IMR-90 (cell line): ENCODE data around the gene ATP2B2. TPM values are rescaled to one million over a fixed set of nuclear protein-coding genes. Genes with fewer than 3 reads are reported as not detected.

ENCODE experiments used
- ATAC-seq: fragments of 200-7000 bp; cut with Tn5 transposase; 2 replicates; pipeline ENCODE4 v1.9.1; 2020; ENCODE audit warnings: low read depth, mild to moderate bottlenecking, moderate library complexity
- BruUV-seq: library from RNA; stranded (reverse); fragments of 400-500 nt; replicated peaks from 2 replicates; lab custom pipeline; 2021; lab: Mats Ljungman, UMichigan
- CTCF ChIA-PET: fragments of 300-600 bp; formaldehyde crosslinking; extraction: SDS; loops from one replicate; lab custom pipeline; 2021; ENCODE audit warnings: antibody characterized with exemption; lab: Yijun Ruan, JAX
- POLR2A ChIA-PET: fragments of 300-600 bp; sonication (Branson Sonifier 250); formaldehyde crosslinking; loops from one replicate; lab custom pipeline; 2022; ENCODE audit warnings: antibody characterized with exemption; ENCODE audit not compliant: unreplicated experiment; lab: Charles Lee
- DNase-seq: peaks from one replicate; pipeline ENCODE4 v3.0.0; 2013
- H2AFZ ChIP-seq: replicated peaks from 2 replicates; pipeline ENCODE3; 2013; ENCODE audit warnings: low read length, mild to moderate bottlenecking; ENCODE audit not compliant: poor library complexity
- H2AK5ac ChIP-seq: 2 replicates; pipeline ENCODE4 v1.6.1; 2013; ENCODE audit warnings: low read depth, low read length, inconsistent platforms
- H2AK9ac ChIP-seq: replicated peaks from 2 replicates; pipeline ENCODE3; 2013; ENCODE audit warnings: mild to moderate bottlenecking, low read depth, low read length, moderate library complexity; ENCODE audit not compliant: poor library complexity
- H2BK120ac ChIP-seq: 2 replicates; pipeline ENCODE4 v1.6.1; 2013; ENCODE audit warnings: low read depth, low read length, inconsistent platforms
- H2BK15ac ChIP-seq: 3 replicates; pipeline ENCODE4 v1.6.1; 2013; ENCODE audit warnings: low read depth, low read length, inconsistent platforms
- H2BK20ac ChIP-seq: 2 replicates; pipeline ENCODE4 v1.6.1; 2013; ENCODE audit warnings: low read depth, mild to moderate bottlenecking, inconsistent platforms, low read length, moderate library complexity
- H2BK5ac ChIP-seq: 2 replicates; pipeline ENCODE4 v1.6.1; 2013; ENCODE audit warnings: mild to moderate bottlenecking, low read depth, low read length, inconsistent platforms; ENCODE audit not compliant: poor library complexity, severe bottlenecking
- H3K14ac ChIP-seq: replicated peaks from 2 replicates; pipeline ENCODE4 v1.6.1; 2013; ENCODE audit warnings: low read depth, low read length, inconsistent platforms
- H3K18ac ChIP-seq: 2 replicates; pipeline ENCODE4 v1.6.1; 2013; ENCODE audit warnings: low read depth, low read length, control low read depth
- H3K23ac ChIP-seq: 2 replicates; pipeline ENCODE4 v1.6.1; 2013; ENCODE audit warnings: low read depth, low read length, inconsistent platforms
- H3K27ac ChIP-seq: 2 replicates; pipeline ENCODE4 v1.5.1; 2013; ENCODE audit warnings: mild to moderate bottlenecking, control low read depth, low read length; ENCODE audit not compliant: insufficient read depth
- H3K27me3 ChIP-seq: 2 replicates; pipeline ENCODE4 v1.6.1; 2013; ENCODE audit warnings: low read length; ENCODE audit not compliant: control insufficient read depth, insufficient read depth
- H3K36me3 ChIP-seq: 2 replicates; pipeline ENCODE4 v1.6.1; 2013; ENCODE audit warnings: low read length, mixed read lengths; ENCODE audit not compliant: control insufficient read depth, insufficient read depth
- H3K4ac ChIP-seq: 2 replicates; pipeline ENCODE4 v1.6.1; 2013; ENCODE audit warnings: low read depth, low read length, inconsistent platforms
- H3K4me1 ChIP-seq: 2 replicates; pipeline ENCODE4 v1.6.1; 2013; ENCODE audit warnings: low read length, mixed read lengths; ENCODE audit not compliant: control insufficient read depth, insufficient read depth
- H3K4me2 ChIP-seq: 2 replicates; pipeline ENCODE4 v1.6.1; 2013; ENCODE audit warnings: low read depth, mild to moderate bottlenecking, control low read depth, low read length, moderate library complexity
- H3K4me3 ChIP-seq: 2 replicates; pipeline ENCODE4 v1.5.1; 2013; ENCODE audit warnings: low read depth, mild to moderate bottlenecking, control low read depth, low read length, moderate library complexity; ENCODE audit not compliant: insufficient read depth
- H3K56ac ChIP-seq: 2 replicates; pipeline ENCODE4 v1.6.1; 2013; ENCODE audit warnings: low read length, inconsistent platforms; ENCODE audit not compliant: insufficient read depth; ENCODE audit errors: extremely low read depth
- H3K79me1 ChIP-seq, 2 experiments: 2 replicates each; pipeline ENCODE4 v1.6.1; 2013; ENCODE audit warnings: low read length in 2 of 2, inconsistent platforms in 1 of 2, low read depth in 1 of 2
- H3K9ac ChIP-seq: 2 replicates; pipeline ENCODE4 v1.6.1; 2013; ENCODE audit warnings: low read depth, low read length, control low read depth
- H3K9me1 ChIP-seq: 2 replicates; pipeline ENCODE4 v1.6.1; 2013; ENCODE audit warnings: low read length, inconsistent platforms; ENCODE audit not compliant: insufficient read depth
- H3K9me3 ChIP-seq: 2 replicates; pipeline ENCODE4 v1.6.1; 2013; ENCODE audit warnings: low read length; ENCODE audit not compliant: control insufficient read depth, insufficient read depth
- H4K20me1 ChIP-seq: 2 replicates; pipeline ENCODE4 v1.6.1; 2013; ENCODE audit warnings: low read length, inconsistent platforms; ENCODE audit not compliant: insufficient read depth
- H4K5ac ChIP-seq: 2 replicates; pipeline ENCODE4 v1.6.1; 2013; ENCODE audit warnings: mild to moderate bottlenecking, low read depth, low read length, control low read depth
- H4K8ac ChIP-seq, 2 experiments: 2 replicates each; pipeline ENCODE4 v1.6.1; 2013; ENCODE audit warnings: low read depth in 2 of 2, low read length in 2 of 2, control low read depth in 1 of 2, inconsistent platforms in 1 of 2
- H4K91ac ChIP-seq: 2 replicates; pipeline ENCODE4 v1.6.1; 2013; ENCODE audit warnings: low read depth, low read length, inconsistent platforms; ENCODE audit not compliant: insufficient read depth
- BHLHE40 ChIP-seq: fragments of 150-350 bp; IDR thresholded peaks from 2 replicates; pipeline ENCODE4 v1.6.1; 2016; ENCODE audit warnings: mild to moderate bottlenecking, low read depth, low read length
- CEBPB ChIP-seq: IDR thresholded peaks from 2 replicates; pipeline ENCODE4 v1.6.1; 2012; ENCODE audit warnings: low read depth, low read length, improper control_type of control experiment
- CTCF ChIP-seq: conservative IDR thresholded peaks from 2 replicates; pipeline ENCODE4 v1.5.1; 2012; ENCODE audit warnings: mild to moderate bottlenecking, low read depth, low read length, improper control_type of control experiment
- ELK1 ChIP-seq: fragments of 150-350 bp; IDR thresholded peaks from 2 replicates; pipeline ENCODE4 v1.6.1; 2016; ENCODE audit warnings: low read depth, mild to moderate bottlenecking, low read length, moderate library complexity, borderline replicate concordance
- MAFK ChIP-seq: IDR thresholded peaks from 2 replicates; pipeline ENCODE4 v1.6.1; 2012; ENCODE audit warnings: low read depth, low read length, improper control_type of control experiment
- MAZ ChIP-seq: IDR thresholded peaks from 2 replicates; pipeline ENCODE4 v1.6.1; 2012; ENCODE audit warnings: low read depth, mild to moderate bottlenecking, low read length, improper control_type of control experiment, moderate library complexity, borderline replicate concordance
- MXI1 ChIP-seq: IDR thresholded peaks from 2 replicates; pipeline ENCODE4 v1.6.1; 2012; ENCODE audit warnings: low read depth, mild to moderate bottlenecking, low read length, moderate library complexity, borderline replicate concordance
- POLR2A ChIP-seq: IDR thresholded peaks from 2 replicates; pipeline ENCODE4 v1.6.1; 2012; ENCODE audit warnings: mild to moderate bottlenecking, low read depth, low read length
- RAD21 ChIP-seq: IDR thresholded peaks from 2 replicates; pipeline ENCODE4 v1.6.1; 2012; ENCODE audit warnings: low read length, improper control_type of control experiment
- RCOR1 ChIP-seq: IDR thresholded peaks from 2 replicates; pipeline ENCODE4 v1.6.1; 2012; ENCODE audit warnings: mild to moderate bottlenecking, low read length, improper control_type of control experiment; ENCODE audit not compliant: insufficient replicate concordance
- RFX5 ChIP-seq: IDR thresholded peaks from 2 replicates; pipeline ENCODE4 v1.8.0; 2012; ENCODE audit warnings: low read depth, mild to moderate bottlenecking, low read length, moderate library complexity
- USF2 ChIP-seq: fragments of 150-350 bp; IDR thresholded peaks from 2 replicates; pipeline ENCODE4 v1.6.1; 2017; ENCODE audit warnings: mild to moderate bottlenecking, antibody characterized with exemption, low read length, low read depth
- WGBS, 2 experiments: methylation state at CpG; one replicate each; pipeline versions ENCODE4 v1.1.5 to v1.1.7; 2013; ENCODE audit warnings: missing lambda C conversion rate in 2 of 2; ENCODE audit not compliant: insufficient read length in 1 of 2; ENCODE audit errors: extremely low coverage in 2 of 2; 5-methylcytosine and 5-hydroxymethylcytosine counted together
- dilution Hi-C: fragments of 300-500 bp; cut with HindIII; formaldehyde crosslinking; loops from one replicate; pipeline ENCODE4 v1.14.3; 2018; ENCODE audit warnings: low sequenced_read_pairs; ENCODE audit not compliant: unreplicated experiment
- in situ Hi-C: fragments of 300-500 bp; cut with MboI; formaldehyde crosslinking; loops from 3 replicates; pipeline ENCODE4 v1.14.3; 2019; ENCODE audit warnings: low sequenced_read_pairs, inconsistent platforms, mixed read lengths
- intact Hi-C: fragments of 100-400 bp; cut with micrococcal nuclease; formaldehyde crosslinking; loops from 2 replicates; pipeline ENCODE4 v1.10.0; 2022
- polyA plus RNA-seq, 3 experiments: library from polyadenylated mRNA; depleted of rRNA; stranded (reverse); fragments of >200 nt; gene quantifications; 2 replicates each; pipeline ENCODE4 v1.2.3, GENCODE V29; 2012; ENCODE audit warnings: low replicate concordance in 1 of 3
- total RNA-seq: library from RNA; depleted of rRNA; stranded (reverse); fragments of >200 nt; gene quantifications from 2 replicates; pipeline ENCODE4 v1.2.3, GENCODE V29; 2012

ATP2B2 gene
- total and polyA plus RNA-seq, 2 of the 4 experiments (the other 2 are of a cell fraction), result under 0.01 to 0.02 TPM

- intact Hi-C loops, result no loop called here
- dilution Hi-C loops, result no loop called here
- Histone ChIP-seq H2AK5ac (no peak overlapping the region), H3K27ac (no peak overlapping the region), H4K8ac (no peak overlapping the region), H3K9me1 (no peaks in the 10 kb centered on the region), H3K4ac (no peak overlapping the region), H4K20me1 (no peaks in the 10 kb centered on the region), H3K9ac (no peak overlapping the region), H3K56ac (no peak overlapping the region), H4K91ac (no peak overlapping the region), H2BK20ac (no peak overlapping the region), H3K4me2 (no peak overlapping the region), H3K9me3 (no peaks in the 10 kb centered on the region), H3K27me3 (peaks cover 58% of the 10 kb centered on the region), H3K4me3 (no peak overlapping the region), H2AK9ac (no peak overlapping the region), H3K79me1 (no peaks in the 10 kb centered on the region), H2AFZ (no peak overlapping the region), H3K36me3 (no peaks in the 10 kb centered on the region), H3K4me1 (no peaks in the 10 kb centered on the region), H3K14ac (no peak overlapping the region), H2BK120ac (no peak overlapping the region), H4K5ac (no peak overlapping the region), H2BK5ac (no peak overlapping the region), H3K18ac (no peak overlapping the region), H3K23ac (no peak overlapping the region), H2BK15ac (no peak overlapping the region)
- ATAC-seq (no peak), DNase-seq (no peak)
- in situ Hi-C loops, result no loop called here
- CTCF ChIA-PET, result no interaction called here
- BruUV-seq, result no TSS peak
- WGBS, 2 experiments, result 50% methylated on average over 5 of the region's 12 CpGs; no CpG with 5 or more reads in 1 of the 2 experiments
- TF ChIP-seq CEBPB (no peak), MAFK (no peak), CTCF (no peak), RCOR1 (no peak), MAZ (no peak), RAD21 (no peak), RFX5 (no peak), USF2 (no peak), POLR2A (no peak), ELK1 (no peak), BHLHE40 (no peak), MXI1 (no peak)
- POLR2A ChIA-PET, result no interaction called here
Measured at GRCh38 chr3:10502185-10502880, 3.1 kb downstream of the ATP2B2 start.
